Thyroid gland (tissue), 4 donors: ENCODE data around the gene EPHB4.

Source experiments
- POLR2A ChIP-seq, 2 donors: fragments of 450-650 bp; IDR thresholded peaks; one replicate each; pipeline ENCODE4 v1.6.1; 2017; ENCODE audit warnings: antibody characterized with exemption in 2 of 2, mild to moderate bottlenecking in 2 of 2, moderate library complexity in 1 of 2
- TF ChIP-seq, protein P1 (sequence below), 6 experiments: fragments of 200-600 bp in 3 of 6; fragments of 450-650 bp in 3 of 6; sonication (generic) in 3 of 6; IDR thresholded peaks; one replicate each; pipeline ENCODE4 v1.5.1; 2016 to 2019; ENCODE audit warnings: antibody characterized with exemption in 6 of 6, mild to moderate bottlenecking in 2 of 6, inconsistent platforms in 1 of 6, moderate library complexity in 1 of 6

DNA sequence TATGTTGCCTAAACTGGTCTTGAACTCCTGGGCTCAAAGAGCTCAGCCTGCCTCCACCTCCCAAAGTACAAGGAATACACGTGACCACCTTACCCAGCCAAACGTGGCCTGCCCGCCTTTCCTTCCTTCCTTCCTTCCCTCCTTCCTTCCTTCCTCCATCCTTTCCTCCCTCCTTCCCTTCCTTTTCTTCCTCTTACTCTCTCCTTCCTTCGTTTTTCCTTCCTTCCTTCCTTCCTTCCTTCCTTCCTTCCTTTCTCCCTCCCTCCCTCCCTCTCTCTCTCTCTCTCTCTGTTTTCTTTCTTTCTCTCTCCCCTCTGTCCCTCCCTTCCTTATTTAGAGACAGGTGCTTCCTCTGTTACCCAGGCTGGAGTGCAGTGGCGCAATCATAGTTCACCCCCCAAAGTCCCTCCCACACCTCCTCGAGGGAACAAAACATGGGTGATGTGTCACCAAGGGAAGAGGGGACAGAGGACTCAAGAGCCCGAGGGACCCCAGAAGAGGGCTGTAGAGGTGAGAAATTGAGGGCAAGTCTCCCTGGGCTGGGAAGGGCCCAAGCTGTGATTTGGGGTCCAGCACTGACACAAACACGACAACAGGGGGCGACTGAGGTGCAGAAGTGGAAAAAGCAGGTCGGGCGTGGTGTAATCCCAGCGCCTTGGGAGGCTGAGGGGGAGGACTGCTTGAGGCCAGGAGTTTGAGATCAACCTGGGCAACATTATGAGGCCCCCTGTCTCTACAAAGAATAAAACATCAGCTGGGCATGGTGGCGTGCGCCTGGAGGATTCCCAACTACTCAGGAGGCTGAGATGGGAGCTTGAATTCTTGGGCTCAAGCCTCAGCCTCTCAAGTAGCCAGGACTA, 28.1 kb downstream of the EPHB4 start:
- no peak for TF ChIP-seq POLR2A (IDR thresholded peaks at IDR 0.05)
- TF ChIP-seq, protein P1, sequence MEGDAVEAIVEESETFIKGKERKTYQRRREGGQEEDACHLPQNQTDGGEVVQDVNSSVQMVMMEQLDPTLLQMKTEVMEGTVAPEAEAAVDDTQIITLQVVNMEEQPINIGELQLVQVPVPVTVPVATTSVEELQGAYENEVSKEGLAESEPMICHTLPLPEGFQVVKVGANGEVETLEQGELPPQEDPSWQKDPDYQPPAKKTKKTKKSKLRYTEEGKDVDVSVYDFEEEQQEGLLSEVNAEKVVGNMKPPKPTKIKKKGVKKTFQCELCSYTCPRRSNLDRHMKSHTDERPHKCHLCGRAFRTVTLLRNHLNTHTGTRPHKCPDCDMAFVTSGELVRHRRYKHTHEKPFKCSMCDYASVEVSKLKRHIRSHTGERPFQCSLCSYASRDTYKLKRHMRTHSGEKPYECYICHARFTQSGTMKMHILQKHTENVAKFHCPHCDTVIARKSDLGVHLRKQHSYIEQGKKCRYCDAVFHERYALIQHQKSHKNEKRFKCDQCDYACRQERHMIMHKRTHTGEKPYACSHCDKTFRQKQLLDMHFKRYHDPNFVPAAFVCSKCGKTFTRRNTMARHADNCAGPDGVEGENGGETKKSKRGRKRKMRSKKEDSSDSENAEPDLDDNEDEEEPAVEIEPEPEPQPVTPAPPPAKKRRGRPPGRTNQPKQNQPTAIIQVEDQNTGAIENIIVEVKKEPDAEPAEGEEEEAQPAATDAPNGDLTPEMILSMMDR (IDR thresholded peaks at IDR 0.05): peak; percentile 24 to 63 (median 54)
